ENCODE data around the gene LMX1B.
A peak's percentile ranks its signal among the peaks of the same experiment; 100 is the strongest.
"Not testable (repeated sequence)": the region's sequence is repeated elsewhere in the genome, so short reads cannot be mapped to it uniquely, and the experiment has no call there.

The LMX1B gene

GRCh38 chr9:126722252-126722921, 108.7 kb downstream of the LMX1B start:
- DNase-seq = peak; percentile 82

- peak; percentile 76 for DNase-seq
Observed at GRCh38 chr9:126722922-126723806, 109.4 kb downstream of the LMX1B start.

GRCh38 chr9:126723807-126724172, 110.1 kb downstream of the LMX1B start:
- DNase-seq = no peak

- no peak for DNase-seq
Observed at GRCh38 chr9:126724226-126724625, 110.5 kb downstream of the LMX1B start.

GRCh38 chr9:126725485-126725884, 111.8 kb downstream of the LMX1B start:
- not testable (repeated sequence) for DNase-seq

- not testable (repeated sequence) for DNase-seq
Observed at GRCh38 chr9:126728210-126728609, 114.5 kb downstream of the LMX1B start.

GRCh38 chr9:126730592-126730991, 116.9 kb downstream of the LMX1B start:
- DNase-seq = not testable (repeated sequence)

GRCh38 chr9:126733005-126733404, 119.3 kb downstream of the LMX1B start:
- no peak for DNase-seq

GRCh38 chr9:126734877-126735276, 121.1 kb downstream of the LMX1B start:
- no peak for DNase-seq

GRCh38 chr9:126735482-126735881, 121.8 kb downstream of the LMX1B start:
- no peak for DNase-seq

GRCh38 chr9:126738553-126738952, 124.8 kb downstream of the LMX1B start:
- DNase-seq = no peak

GRCh38 chr9:126743041-126743440, 129.3 kb downstream of the LMX1B start:
- DNase-seq = no peak

GRCh38 chr9:126745574-126746411, 132.1 kb downstream of the LMX1B start:
- no peak for DNase-seq
